HG03025 (cell line): ENCODE measurements around the gene SEC31B.

Source experiments
- ATAC-seq: cut with Tn5 transposase; IDR thresholded peaks from one replicate; pipeline ENCODE4 v1.9.1; 2021; ENCODE audit warnings: mild to moderate bottlenecking, moderate library complexity; ENCODE audit not compliant: unreplicated experiment, low FRiP score

The SEC31B gene

GRCh38 chr10:100528921-100529474 is 9.3 kb upstream of the SEC31B start:
- ATAC-seq, result no peak

DNA sequence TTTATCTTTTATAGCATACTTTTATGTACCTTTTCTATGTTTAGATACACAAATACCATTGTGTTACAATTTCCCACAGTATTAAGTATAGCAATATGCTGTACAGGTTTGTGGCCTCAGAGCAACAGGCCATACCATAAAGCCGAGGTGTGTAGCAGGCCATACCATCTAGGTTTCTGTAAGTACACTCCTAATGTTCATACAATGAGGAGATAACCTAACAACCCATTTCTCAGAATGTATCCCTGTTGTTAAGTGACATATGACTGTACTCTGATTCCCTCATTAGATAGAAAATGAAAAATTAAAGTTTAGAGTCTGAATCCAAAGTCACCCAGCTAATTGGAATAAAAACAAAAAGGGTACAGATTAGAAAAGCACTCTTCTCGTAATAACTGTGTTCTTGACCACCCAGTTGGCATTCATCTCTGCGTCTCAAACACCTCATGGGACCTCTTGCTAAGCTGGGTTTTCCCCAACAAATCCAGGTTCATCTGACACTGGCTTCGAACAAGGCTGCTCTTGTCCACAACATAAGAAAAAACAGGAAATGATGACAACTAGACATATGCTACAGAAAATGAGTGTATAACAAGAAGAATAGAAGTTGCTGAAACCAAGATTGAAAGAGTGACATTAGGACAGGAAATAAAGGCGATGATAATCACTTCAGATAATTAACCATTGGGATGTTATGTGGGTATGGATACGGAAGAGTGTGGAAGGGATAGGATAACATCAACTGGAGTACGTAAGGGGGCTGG is 8.6 kb upstream of the SEC31B start:
- no peak for ATAC-seq

DNA sequence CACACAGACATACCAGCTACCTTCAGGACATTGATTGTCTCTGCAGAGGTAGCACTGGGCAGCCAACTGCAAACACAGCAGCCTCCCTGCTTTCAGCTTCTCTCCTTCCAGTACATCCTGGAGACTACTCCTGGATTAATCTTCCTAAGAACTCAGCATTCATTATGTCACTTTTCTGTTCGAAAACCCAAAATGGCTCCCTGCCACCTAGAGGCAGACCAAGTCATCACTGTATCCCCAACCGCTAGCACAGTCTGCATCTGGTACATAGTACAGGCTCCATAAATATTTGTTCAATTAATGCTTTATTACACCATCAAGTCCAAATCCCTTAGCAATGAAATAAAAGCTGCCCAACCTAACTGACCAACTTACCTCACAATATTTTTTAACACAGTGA is 5.0 kb upstream of the SEC31B start:
- ATAC-seq, result no peak

DNA sequence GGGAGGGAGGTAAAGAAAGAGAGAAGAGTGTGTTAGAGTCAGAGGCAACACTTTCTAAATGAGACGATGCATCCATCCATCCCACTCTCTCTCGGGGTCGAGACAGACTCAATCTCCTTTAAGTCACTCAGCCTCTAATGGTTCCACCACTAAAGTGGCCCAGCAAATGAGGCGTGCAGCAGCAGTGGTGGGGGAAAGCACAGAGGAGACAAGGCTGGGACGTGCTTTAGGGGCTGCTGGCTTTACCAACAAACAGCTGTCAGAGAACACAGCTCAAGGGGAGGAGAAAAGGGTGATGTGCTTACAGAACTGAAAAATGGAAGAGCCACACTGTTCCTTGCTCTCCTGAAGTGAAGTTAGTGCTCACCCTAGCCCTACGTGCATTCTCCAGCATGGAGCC is 4.5 kb upstream of the SEC31B start:
- no peak for ATAC-seq

DNA sequence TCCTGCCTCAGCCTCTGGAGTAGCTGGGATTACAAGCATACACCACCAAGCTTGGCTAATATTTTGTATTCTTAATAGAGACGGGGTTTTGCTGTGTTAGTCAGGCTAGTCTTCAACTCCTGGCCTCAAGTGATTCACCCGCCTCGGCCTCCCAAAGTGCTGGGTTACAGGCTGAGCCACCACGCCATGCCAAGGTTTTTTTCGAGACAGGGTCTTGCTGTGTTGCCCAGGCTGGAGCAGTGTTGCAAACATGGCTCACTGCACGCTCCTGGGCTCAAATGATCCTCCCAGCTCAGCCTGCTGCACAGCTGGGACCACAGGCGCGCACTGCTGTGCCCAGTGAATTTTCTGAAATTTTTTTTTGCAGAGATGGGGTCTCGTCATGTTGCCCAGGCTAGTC is 3.3 kb upstream of the SEC31B start:
- no peak for ATAC-seq

- ATAC-seq, result no peak
Measured at GRCh38 chr10:100522107-100522801, 2.6 kb upstream of the SEC31B start.

DNA sequence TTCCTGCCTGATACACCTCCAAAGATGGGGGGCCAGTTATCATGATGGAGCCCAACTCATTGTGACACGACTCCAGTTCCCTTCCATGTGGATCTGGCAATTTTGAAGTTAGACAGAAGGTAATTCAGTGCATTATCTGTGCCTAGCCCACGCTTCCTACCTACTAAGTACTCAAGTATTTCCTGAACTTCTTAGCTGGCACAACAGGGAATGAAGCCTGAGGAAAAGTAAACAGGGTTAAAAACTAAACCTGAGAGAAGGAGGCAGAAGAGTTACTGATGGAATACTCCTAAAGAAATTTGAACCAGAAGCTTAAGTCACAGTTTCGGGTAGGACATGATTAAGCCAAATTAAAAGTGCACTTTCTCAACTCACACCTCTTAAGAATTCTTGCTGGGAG is 1.1 kb upstream of the SEC31B start:
- ATAC-seq, result no peak

- no peak for ATAC-seq
Measured at GRCh38 chr10:100518761-100519241, 860 bp downstream of the SEC31B start.

- ATAC-seq, result no peak
Measured at GRCh38 chr10:100516847-100517246, 2.8 kb downstream of the SEC31B start.

GRCh38 chr10:100515612-100516011 is 4.0 kb downstream of the SEC31B start:
- no peak for ATAC-seq

DNA sequence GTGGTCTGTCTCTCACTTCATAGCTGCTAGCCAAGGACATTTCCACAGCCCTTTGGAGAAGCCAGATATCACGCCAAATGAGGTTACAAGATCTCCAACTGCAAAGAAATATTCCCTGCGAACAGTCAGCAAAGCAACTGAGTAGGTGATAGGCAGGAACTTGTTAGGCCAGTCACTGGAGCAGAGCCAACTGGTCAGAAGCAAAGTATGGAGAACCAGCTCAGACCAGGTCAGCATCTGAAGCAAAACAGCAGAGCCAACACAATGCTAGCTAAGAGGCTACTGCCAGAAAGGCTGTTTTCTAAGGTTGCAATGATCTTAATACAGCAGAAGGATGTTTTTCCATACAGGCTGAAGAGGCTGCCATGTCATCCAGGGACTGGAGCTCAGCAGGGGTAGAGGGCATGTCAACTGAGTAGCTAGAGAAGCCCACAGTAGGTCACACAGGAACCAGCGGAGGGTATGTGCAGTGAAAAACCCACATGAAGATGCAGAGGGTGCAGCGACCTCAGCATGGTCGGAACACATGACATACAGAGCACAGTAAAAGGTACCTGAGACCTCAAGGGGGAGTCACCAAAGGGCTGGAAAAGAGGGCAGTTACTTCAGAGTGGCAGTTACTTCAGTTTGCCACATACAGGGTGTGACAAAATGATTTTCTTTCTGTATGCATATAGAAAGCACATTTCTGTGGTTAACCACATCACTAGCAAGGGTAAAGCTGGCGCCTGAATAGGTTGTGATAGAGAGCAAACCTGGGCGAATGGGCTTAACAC is 8.9 kb downstream of the SEC31B start:
- no peak for ATAC-seq

DNA sequence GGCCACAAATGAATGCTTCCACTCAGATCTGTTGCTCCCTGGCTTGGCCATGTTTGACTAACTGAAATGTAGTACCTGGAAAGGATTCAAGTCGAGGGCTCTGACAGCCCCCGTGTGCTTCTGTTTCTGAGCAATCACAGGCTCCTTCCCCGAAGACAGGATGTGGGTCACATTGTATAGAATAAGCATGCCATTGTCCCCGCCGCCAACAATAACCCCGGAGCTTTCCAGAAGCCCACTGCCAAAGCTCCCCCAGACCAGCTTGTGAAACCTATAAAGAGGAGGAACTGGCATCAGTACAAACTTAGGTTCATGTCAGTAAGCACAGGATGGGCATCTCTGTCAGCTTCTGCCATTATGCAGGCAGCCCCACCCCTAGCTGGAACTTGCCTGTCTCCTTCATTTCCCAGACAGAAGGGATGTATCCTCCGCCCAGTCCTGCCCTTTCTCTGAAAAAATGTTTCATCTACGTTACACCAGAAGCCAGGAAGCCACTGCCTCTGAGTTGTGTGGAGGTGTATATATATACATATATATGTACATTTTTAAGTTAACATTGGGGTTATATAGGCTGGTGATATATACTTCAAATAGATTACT is 10.3 kb downstream of the SEC31B start:
- no peak for ATAC-seq

DNA sequence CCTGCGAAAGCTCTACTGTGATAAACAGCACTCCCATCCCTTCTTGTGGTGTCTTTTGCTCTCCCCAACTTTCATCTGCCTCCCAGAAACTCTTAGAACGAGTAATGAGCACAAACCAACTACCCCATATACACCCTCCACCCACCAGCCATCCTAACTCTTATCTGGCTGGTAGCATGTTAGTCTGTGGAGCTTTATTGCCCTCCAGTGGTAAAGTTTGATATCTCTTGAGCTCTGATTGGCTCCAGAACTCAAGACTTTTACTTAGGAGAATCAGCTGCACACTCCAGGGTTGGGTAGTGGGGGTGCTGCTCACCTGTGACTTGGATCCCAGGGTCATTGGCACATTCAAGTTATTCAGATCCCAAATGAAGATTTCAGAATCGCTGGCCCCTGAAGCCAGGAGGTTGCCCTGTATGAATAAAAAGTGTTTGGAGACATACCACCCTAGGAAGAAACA is 10.9 kb downstream of the SEC31B start:
- no peak for ATAC-seq

DNA sequence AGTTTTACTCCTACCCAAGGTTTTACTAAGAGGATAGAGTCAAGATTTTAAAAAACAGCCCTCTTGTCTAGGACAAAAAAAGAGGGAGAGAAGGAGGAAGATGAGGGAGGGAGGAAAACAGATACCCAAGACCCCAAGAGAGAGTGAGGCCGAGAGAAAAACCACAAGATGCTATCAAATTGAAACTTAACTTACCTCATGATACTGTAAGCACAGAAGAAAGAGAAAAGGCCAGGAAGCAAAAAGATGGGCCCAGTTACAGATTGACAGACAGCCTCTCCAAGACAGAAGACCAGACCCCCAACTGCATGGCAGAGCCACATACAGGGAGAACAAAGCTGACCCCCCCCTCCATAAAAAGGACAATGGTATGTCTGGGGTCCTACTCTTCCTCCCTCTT is 11.4 kb downstream of the SEC31B start:
- ATAC-seq, result no peak

DNA sequence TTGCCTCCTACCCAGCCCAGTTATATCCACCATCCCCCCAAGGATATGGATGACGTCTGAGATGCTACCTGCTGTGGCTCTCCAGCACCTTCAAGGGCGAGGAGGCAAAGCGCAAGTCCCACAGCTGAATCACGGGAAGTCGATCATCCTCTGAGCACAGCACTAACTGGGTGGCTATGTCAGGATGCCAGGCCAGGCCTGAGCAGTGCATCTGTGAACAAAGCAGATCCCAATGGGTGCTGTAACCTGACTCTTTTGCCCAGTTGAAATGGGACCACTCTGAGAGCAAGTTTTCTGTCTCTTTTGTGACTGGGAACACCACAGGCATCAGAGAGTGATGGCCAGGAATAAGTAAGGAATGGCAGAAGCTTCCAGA is 12.3 kb downstream of the SEC31B start:
- ATAC-seq, result no peak

DNA sequence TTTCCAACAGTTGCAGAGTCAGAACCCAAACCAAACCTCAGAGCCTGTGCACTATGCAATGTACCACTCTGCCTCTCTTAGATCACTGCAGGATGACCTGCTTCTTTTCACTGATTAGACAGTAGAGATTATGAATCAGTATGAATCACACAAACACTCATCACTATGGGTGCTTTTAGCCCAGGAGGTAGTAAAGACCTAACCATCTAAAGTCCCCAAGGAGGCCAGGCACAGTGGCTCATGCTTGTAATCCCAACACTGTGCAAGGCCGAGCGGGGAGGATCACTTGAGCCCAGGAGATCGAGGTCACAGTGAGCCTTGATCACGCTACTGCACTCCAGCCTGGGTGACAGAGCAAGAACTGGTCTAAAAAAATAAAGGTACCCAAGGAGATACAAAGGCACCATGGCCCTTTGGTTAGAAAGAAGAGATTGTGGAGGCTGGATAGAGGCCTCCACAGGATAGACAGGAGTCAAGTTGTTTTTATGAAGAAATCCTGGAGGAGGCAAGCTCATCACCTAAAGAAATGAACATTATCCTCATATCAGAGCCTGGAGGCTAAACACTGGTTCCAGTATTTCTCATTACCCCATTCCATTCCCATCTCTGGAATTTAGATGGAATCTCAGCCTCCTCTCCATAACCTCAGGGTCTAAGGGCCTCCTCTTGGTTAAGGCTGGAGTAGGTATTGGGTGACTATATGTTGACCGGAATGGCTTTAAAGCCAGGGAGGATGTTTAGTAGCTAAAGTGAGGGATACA is 12.9 kb downstream of the SEC31B start:
- no peak for ATAC-seq

GRCh38 chr10:100505164-100505563 is 14.5 kb downstream of the SEC31B start:
- ATAC-seq, result no peak

GRCh38 chr10:100504096-100504495 is 15.6 kb downstream of the SEC31B start:
- ATAC-seq, result no peak

- ATAC-seq, result no peak
Measured at GRCh38 chr10:100502926-100503494, 16.7 kb downstream of the SEC31B start.
